ENCODE data around the gene MAML3.
A peak's percentile ranks its signal among the peaks of the same experiment; 100 is the strongest.

Gene MAML3

DNA sequence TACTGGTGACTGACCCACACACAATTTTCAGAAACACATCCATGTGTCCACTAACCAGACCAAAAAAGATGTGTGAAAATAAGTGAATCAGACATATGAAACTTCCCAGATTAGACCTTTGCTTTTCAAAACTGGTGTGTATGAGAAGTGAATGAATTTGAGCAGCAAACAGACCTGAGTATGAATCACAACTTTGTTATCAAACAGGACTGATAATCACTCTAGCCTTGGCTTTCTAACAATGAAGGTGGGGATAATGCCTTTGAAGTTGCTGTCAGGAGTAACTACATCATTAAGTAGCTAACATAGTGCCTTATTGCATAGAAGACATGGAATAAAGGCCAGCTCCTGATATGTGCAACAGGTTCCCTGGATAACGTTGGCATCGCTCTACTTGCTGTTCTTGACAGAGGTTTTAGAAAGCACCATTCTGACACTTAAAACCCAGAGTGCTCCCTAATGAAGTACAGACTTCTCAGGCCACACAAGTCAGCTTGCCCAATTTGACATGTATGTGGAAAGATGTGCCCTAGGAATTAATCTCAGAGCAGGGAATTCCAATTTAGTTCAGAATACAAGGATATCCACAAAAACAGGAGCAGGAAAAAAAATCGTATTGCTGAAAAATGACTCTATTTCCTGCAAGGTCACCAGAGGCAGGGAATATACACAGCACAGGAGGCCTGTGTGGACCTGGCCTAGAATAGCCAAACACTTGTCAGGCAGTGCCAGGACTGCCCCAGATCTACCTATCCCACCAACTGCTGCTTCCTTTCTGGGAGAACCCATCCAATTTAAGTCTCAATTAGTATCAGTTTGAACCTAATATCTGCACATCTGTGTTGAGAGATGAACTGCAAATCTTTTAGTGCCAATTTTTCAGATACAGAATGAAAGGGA lies 87.7 kb downstream of the MAML3 start:
- DNase-seq = no peak

DNA sequence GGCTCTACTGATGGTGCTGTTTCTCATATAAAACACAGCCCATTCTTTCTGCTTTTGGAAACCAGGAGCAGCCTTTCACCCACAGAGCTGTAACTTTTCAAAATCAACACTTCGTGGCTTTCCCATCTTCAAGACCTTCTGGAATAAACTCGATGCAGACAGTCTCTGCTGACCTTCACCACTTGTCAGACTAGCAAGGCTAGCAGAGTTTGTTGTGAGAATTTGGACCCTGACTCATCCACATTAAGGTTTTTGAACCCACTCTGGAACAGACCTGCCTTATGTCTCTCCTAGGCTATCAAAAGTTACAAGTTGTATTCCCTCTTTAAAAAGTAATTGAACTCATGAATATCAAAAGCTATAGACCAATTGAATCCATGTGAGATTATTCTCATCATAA lies 88.6 kb downstream of the MAML3 start:
- DNase-seq = no peak

DNA sequence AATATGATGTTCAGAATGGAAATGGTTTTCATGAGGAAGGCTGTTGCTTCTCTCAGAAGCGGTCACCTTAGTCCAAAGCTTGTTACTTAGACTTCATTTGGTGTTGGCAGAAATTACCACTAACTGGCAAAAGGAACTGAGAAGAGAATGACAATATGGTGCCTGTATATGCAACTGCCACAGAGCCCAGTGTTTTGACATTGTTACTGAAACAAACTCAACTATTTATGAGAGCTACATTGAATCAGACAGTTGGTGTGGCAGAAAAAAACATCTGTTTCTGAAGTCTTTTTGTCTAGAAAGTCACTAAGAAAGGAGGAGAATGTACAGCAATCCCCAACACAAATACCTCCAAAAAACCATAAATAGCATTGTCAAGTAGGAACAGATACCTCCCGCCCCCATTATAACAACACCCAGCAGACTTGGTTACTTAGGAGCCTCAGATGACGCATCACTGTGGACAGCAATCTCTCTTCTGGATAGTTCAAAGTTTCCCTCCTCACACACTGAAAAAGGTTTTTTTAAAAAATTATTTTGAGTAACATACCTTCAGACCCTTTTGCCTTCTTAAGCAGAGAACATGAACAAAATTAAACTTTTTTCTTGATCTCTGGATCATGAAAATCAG lies 92.2 kb downstream of the MAML3 start:
- no peak for DNase-seq

DNA sequence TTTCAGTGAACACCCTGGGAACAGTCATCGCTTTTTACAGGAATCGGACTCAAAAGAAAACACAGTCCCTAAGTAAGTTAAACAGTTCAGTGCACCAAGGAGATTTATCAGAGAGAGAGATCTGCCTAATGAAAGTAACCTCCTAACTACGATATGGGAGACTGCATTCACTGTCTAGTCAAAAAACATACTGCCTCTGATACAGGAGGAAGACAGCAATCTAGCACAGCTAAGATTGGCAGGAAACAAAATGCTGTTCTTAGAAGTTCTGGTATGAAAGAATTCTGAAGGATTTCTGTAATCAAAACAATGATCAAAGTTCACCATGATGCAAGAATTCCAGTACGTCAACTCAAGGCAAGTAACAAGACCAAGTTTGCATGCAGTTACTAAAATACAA lies 92.8 kb downstream of the MAML3 start:
- no peak for DNase-seq

DNA sequence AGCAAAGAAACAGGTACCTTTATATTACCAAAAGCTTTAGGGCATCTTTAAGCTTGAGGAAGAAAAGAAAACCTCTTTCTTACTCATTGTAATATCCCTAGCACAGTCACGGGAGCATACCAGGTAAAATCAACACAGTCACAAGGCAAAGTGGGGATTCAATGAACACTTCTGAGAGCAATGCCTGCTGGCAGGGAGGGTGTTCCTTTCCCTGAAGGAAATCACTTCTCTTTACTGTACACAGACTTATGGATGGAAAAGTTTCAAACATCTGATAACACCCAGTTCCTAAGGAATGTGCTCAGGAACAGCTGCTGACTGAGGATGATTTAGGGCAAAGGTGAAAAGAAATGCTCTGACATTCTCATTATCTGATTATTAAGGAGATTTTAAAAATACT lies 94.8 kb downstream of the MAML3 start:
- DNase-seq = no peak

DNA sequence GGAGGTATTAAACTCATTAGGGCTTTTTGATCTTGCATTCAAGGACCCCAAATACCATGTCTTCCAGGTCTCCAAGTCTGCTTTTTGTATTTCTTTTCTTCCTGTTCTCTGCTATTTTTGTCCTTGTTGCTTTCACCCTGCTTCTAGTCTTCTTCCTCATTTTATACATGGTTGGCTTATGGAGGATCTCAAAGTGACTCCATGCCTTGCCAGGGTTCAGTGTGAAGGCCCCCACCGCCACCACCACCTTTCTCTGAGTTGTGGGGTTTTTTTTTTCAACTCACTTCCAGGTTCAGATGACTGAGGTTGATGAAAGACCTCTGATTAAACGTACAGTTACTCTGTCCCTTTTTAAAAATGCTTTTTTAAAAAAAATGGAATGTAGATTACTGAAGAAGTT lies 96.3 kb downstream of the MAML3 start:
- DNase-seq = no peak

DNA sequence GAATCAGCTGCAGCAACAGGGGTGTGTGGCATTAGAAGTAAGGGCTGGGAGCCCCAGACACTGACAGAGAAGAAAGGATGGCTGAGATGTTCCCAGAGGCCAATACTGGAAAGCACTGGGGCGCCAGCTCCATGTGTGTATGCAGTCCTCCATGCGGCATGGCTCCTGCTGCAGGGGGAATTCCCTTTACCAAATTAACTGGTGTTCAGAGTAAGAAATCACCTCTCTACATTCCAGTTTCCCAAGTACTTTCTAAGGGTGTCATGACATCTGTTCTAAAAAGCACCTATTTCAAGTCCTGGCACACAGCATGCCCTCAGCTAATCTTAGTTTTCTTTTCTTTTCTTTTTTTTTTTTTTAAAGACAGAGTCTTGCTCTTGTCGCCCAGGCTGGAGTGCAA lies 98.0 kb downstream of the MAML3 start:
- no peak for DNase-seq

DNA sequence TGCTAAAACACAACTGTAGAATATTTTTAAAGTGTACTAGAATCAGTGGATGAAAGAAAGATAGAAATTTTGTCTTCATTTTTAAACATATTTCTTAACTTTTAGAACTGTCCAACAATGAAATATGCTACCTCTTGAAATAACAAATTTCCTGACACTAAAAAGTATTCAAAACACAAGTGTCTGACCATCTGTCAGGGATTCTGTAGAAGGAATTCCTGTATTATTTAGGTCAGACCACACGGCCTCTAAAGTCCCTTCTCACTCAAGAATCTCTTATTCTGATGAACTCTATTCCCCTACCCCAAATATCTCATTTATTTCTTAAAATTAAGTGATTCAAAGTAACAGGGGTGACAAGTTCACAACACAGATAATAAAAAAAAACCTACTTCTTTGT lies 99.1 kb downstream of the MAML3 start:
- DNase-seq = no peak

DNA sequence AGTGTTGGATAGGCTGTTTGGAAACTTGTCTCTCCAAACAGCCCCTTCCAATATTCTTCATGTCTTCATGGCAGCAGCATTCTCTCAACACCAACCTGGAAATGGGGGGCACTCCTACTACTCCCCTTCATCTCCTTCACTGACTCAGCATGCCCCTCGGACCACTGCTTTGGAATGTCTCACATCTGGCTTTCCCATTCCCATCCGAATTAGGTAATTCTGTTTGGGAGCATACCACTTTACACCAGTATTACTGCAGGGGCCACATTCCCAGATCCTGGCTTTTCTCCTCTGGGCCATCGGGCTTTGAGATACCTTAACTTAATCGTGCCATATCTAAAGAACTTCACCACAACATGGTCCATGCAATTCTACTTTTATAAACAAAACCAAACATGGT lies 100.8 kb downstream of the MAML3 start:
- DNase-seq = no peak

DNA sequence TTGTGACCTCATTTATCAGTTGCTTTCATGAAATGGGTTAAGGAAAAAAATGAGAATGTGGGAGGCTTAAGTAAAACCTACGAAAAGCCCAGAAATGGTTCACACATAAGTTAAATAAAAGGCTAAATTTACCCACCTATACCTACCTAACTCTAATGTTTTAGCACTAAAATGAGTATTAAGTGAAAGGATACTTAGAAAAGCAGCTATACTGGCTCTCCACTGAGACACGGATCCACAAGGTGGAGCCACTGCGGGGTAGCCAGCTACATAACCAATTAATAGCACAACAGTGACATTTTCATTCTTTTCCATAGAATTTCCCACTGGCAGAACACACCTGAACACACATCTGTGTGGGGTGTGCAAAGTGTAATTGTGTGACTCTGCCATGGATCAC lies 101.9 kb downstream of the MAML3 start:
- DNase-seq = no peak

DNA sequence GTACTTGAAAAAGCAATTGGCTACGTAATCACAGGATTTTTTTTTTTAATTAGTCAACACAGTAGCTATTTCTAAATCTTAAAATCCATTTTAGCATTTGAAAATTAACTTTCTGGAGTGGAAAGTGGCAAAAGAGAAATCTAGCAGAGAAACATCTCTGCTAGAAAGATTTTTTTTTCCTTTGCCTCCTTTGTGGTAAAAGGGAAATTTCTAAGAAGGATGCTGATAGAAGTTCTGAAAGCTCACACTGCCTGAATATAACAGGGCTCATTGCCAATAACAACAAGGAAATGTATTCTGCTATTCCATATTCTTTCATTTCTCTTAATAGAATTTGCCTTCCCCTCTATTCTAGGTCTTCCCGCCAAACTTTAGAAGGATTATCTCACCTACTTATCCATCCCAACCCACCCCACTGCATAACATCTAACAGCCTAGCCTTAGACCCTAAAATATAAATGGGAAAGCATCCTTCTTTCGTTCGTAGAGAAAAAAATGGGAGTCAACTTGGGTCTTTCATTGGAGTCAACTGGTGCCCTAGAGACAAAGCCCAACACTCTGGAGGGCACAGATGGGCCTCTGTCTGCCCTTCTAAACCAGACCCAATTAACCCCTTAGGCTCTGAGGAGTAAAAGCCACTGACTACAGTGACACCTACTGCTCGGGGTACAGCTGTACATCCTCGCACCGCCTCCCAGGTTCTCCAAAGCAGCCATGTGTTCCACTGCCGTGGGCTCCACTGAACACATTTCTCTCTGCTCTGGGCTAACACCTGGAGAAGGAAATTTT lies 103.9 kb downstream of the MAML3 start:
- DNase-seq = no peak

DNA sequence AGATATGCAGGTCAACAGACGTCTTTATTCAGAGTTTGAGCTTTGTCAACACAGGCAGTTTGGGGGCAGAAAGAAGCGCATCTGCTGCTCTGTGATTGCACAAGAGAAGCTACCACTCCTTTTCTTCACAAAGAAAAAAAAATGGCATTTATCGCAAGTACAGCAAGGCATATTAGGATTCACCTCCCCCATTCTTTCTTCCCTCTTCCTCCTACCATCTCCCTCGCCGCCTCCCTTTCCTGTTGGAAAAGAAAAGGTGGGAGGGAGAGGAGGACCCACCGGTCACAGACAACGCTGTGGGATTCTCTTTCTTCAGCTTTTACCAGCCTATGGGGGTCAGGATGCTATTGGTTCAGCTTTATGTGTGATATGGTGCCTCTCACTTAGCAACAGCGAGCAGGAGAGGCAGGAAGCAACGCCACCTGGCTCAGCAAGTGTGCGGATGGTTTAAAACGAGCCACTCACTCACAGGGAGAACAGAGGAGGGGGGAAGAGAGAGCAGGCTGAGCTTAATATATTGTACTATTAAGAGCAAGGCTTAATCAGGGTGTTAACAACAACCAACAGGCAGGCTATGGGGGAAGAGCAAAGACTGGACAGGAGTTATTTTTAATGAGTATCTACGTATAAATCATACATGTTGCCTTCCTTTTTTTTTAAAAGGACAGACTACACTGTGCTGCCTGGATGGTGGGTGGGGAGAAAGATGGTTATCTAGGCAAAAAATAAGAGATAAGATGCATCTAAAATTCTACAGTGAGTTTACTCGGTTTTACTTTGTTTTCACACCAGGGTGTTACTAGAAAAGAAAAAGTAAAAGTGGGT lies 104.7 kb downstream of the MAML3 start:
- peak; percentile 76 for DNase-seq

DNA sequence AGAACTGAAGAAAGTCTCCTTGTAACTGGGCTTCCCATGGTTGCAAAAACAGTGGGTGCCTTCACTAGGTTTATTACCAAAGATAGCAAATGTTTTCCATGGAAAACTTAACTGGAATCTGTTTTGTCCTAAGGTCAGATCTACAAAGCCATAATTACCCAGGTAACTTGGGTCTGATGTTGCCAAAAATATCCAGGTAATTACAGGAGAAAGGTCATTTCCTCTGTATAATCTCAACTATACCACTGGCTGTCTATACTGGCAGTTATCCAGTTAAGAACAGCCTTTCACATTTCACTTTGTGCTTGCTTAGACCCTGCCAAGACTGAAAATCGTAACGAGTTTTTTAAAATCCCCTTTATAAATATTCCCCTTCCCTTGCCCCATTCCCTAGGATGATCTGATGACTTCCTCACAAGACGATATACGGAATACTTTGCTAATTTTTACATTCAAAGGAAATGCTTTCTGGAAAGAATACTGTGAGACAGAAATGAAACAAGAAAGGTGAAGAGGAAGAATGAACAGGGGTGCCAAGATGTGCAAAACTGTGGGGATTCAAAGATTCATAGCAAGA lies 105.5 kb downstream of the MAML3 start:
- no peak for DNase-seq

DNA sequence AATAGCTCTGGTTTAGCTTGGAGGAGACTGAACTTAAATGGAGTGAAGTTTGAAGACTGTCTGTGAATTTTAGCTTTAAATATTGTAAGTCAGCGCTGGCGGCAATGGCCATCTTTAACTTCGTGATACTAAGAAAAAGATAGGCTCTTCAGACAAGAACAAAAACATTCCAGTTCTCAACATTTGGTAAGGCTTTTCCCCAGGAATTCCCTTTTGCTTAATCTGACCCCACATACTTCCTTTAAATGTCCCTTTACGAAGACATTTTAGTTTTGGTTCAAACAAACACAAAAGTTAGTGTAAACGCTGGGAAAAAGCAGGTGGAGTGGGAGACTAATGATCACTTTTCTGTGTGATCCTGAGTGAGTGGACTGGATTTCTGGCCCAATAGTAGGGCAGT lies 106.2 kb downstream of the MAML3 start:
- DNase-seq = no peak

DNA sequence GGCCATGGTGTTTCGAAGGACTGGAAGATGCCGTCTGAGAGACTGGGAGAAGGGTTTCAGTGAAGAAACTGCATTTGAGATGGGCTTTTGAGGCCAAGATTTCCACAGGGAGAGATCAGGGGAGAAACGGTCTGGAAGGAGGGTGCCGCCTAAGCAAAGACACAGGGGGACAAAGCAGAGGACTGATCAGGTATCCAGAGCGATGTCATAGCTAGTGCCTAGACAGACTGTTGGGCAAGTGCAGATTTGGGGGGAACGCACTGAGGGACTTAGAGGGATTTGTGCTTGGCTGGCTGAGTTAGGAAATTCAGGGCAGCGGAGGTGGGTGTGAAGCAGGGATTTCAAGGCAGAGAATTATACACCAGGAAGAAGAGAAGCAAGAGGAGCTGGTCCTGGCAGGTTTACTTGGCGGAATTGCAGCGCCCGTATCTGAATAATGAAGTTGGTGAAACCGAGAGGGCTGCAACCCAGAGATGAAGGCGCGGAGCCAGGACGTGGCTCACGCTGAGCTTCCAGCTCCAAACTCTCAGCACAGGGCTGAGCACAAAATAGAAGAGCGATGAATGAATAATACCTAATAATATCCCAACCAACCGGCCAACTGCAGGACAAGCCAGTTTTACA lies 106.9 kb downstream of the MAML3 start:
- no peak for DNase-seq

DNA sequence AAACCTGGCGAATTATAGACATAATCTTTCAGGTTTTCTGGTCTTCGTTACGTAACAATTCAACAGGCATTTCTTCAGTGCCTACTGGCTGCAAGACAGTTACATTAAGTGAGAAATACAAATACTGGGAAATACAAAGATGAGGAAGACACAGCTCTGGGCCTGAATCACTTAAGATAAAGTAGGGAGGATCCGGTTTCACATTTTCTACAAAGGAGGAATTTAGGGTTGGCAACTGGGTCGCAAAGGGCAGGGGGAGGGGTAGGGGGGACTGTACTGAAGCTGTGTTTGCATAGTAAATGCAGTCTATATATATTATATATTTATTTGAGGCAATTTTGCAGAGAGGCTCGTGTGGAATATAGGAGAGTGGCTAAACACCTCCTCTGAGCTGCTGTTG lies 107.4 kb downstream of the MAML3 start:
- no peak for DNase-seq

DNA sequence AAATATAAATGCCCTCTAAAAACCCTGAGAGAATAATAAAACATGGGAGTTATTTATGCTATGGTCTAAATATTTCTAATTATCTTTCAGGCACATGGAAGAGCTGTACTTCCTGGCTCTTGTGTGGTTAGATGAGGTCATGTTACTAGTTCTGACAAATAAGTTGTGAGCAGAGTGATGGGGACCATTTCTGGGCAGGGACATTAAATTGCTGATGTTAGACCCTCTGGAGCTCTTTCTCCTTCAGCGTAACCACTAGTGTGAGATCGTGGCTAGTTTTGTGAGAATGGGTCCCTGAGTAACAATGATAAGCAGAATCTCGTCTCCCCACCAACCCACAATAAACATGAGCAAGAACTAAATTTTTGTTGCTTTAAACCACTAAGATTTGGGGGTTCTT lies 108.0 kb downstream of the MAML3 start:
- no peak for DNase-seq

DNA sequence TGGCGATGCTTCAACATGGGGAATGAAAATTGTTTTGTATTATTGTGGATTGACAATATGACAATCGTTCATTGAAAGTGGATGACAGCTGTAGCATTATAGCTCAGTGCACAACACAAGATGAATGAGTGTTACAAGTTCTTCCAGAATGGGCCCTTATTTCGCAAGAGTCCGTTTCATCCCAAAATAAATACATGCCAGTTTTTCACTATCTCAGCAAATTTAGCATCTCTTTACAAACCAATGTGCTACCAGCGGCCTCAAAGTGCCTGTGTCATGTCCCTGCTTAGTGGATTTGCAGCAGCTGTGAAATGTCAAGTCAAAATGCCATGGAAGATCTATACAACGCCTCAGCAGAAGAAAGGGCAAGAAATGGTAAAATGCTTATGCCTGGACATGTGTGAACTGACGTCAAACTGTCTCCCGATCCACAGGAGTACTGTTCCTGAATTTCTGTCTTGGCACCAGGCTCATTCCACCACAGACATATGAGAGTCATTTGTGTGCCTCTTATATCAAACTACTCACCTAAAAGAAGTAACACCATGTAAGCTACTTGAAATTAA lies 109.6 kb downstream of the MAML3 start:
- no peak for DNase-seq

DNA sequence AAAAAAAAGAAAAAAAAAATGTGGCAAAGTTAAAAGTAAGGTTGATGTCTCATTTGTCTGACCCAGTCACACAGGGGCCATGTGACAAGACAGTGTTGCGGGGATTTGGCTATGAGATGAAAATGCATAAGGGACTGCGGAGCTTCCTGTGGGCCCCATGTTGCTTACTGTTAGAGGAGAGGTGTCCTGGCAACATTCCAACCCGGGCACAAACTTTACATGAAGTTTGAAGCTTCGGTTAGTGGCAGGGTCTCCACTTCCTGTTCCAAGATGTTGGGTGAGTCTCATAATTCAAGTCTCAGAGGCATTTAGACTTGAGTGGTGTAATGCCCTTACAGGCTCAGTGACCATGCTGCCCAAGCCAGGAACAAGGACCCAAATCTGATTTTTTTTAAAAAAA lies 111.3 kb downstream of the MAML3 start:
- DNase-seq = no peak

DNA sequence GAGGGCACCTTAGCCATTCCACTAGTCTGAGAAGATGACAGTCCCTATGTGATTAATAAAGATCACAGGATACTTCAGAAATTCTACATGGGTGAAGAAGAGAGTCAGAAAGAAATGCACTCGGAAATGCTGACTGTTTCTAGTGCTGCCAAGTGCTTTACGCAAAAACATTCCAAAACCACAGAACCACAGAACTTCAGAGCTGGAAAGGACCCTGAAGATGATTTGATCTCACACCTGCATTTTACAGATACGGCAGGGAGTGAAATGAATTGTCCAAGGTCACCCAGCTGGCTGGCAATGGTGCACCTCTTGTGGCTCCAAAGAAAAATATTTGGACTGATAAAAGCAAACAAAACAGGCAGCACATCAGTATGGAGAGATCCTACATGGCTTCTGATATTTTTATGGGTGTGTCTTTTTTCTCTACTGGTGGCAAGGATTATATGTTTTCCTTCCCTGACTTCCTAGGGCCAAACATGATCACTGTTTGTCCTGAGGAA lies 115.9 kb downstream of the MAML3 start:
- DNase-seq = no peak

DNA sequence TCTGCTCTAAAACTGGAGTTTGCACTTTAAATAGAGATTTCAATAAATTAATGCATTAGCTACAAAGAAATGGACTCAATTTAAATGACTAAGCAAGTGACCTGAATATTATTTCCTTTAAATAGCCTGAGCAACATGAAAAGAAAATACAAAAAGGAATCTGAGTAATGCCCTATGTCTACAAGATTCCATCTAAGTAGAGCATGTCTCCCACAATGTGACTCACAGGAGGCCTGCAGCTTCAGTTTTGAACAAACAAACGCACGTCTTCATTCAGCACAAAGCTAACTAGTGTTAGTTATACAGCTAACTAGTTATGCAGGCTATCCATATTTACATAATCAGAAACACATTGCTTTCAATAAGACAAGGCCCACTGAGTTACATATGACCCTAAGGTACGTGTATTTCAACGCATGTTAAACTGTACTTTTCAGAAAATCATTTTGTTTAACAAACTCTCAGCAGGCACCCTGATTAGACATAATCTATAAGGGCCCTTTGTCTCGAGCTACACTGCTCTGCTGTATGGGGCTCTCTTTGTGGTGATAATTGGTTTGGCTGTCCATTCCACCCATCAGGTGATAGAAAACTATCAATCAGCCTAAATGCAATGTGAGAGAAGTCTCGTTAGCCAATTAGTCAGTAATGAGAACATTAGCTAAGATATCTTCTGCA lies 116.5 kb downstream of the MAML3 start:
- DNase-seq = no peak
